Measurements from ENCODE around the gene DYNC1H1.
A peak's percentile ranks its signal among the peaks of the same experiment; 100 is the strongest.
"Not testable (repeated sequence)": the region's sequence is repeated elsewhere in the genome, so short reads cannot be mapped to it uniquely, and the experiment has no call there.

DYNC1H1 gene

GRCh38 chr14:102063808-102064429, 99.5 kb downstream of the DYNC1H1 start:
- no peak for DNase-seq (ENCODE audit: low read depth in 2 of 2)

- not testable (repeated sequence) for DNase-seq (ENCODE audit: low read depth in 2 of 2)
Measured at GRCh38 chr14:102064590-102064989, 100.2 kb downstream of the DYNC1H1 start.

DNA sequence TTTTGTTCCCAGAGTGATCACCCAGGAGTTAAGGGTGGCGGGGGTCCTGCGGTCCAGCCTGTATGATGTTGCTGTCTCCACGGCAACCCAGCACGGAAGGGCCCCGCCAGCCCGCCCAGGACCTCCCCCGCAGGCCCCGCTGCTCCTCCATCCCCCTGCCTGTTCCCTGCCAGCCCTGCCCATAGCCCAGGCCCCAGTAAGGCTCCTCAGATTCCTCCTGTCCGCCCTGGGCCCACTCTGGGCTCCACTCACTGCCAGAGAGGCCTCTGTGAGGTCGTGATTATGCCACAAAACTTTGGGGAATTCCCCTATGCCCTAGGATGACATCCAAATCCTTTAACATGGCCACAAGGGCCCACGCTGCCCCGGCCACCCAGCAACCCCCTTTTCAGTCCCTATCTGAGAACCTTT, 101.7 kb downstream of the DYNC1H1 start:
- DNase-seq (ENCODE audit: low read depth in 2 of 2), result no peak

- no peak for DNase-seq (ENCODE audit: low read depth in 2 of 2)
Measured at GRCh38 chr14:102071283-102071998, 107.1 kb downstream of the DYNC1H1 start.

DNA sequence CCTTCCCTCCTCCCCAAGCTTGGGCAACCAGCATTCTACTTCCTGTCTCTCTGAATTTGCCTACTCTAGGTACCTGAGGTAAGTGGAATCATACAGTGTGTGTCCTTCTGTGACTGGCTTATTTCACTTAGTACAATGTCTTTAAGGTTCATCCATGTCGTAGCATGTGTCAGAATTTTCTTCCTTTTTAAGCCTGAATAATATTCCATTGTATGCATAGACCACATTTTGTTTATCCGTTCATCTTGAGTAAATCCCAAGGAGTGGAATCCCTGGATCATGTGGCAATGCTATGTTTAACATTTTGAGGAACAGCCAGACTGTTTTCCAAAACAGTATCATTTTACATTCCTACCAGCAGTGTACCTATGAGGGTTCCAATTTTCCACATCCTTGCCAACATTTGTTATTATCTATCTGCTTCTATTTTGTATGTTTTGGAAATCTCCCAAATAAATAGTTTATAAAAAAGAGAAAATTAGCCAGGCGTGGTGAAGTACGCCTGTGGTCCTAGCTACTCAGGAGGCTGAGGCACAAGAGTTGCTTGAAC, 110.1 kb downstream of the DYNC1H1 start:
- no peak for DNase-seq (ENCODE audit: low read depth in 2 of 2)

DNA sequence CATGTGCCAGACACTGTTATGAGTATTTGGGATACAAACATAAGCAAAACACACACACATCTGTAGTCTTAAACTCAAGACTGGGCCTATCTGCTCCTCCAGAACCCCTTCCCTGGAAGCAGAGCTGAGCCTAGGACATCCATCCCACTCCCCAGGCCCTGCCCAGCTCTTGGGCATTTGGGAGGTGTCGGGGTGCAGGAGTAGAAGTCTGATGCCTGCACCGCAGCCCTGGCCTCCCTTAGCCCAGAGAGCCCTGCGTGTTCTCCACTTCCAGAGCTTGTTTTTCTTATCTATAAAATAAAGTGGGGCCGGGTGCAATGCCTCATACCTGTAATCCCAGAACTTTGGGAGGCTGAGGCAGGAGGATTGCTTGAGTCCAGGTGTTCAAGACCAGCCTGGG, 110.8 kb downstream of the DYNC1H1 start:
- no peak for DNase-seq (ENCODE audit: low read depth in 2 of 2)

DNA sequence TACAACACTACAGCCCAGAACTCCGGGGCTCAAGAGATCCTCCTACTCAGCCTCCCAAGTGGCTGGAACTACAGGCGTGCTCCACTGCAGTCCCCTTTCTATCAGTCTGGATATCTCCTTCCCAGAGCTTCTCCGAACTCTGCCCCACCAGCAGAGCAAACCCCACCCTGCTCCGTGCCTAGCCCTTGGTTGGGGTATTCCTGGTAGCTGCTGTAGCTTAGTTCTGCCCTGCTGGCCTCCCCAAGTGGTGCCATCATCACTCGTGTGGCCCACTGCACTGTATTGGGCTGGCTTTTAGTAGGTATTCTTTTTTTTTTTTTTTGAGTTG, 113.0 kb downstream of the DYNC1H1 start:
- DNase-seq (ENCODE audit: low read depth in 2 of 2), result no peak

DNA sequence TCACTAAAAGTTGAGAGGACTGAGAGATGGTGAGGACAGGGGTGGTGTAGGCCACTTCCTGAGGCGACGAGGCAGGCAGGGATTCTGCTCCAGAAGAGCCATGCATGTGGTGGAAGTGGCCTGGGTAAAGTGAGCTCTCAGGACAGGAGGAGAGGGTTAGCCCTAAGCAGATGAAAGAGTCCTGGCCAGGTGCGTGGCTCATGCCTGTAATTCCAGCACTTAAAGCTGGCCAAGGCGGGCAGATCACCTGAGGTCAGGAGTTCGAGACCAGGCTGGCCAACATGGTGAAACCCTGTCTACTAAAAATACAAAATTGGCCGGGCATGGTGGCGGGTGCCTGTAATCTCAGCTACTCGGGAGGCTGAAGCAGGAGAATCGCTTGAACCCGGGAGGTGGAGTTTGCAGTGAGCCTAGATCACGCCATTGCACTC, 114.0 kb downstream of the DYNC1H1 start:
- not testable (repeated sequence) for DNase-seq (ENCODE audit: low read depth in 2 of 2)

- no peak for DNase-seq (ENCODE audit: low read depth in 2 of 2)
Measured at GRCh38 chr14:102078831-102079699, 114.7 kb downstream of the DYNC1H1 start.

- no peak for DNase-seq (ENCODE audit: low read depth in 2 of 2)
Measured at GRCh38 chr14:102079700-102079979, 115.3 kb downstream of the DYNC1H1 start.

- DNase-seq (ENCODE audit: low read depth in 2 of 2), result no peak
Measured at GRCh38 chr14:102080183-102081080, 116.1 kb downstream of the DYNC1H1 start.

DNA sequence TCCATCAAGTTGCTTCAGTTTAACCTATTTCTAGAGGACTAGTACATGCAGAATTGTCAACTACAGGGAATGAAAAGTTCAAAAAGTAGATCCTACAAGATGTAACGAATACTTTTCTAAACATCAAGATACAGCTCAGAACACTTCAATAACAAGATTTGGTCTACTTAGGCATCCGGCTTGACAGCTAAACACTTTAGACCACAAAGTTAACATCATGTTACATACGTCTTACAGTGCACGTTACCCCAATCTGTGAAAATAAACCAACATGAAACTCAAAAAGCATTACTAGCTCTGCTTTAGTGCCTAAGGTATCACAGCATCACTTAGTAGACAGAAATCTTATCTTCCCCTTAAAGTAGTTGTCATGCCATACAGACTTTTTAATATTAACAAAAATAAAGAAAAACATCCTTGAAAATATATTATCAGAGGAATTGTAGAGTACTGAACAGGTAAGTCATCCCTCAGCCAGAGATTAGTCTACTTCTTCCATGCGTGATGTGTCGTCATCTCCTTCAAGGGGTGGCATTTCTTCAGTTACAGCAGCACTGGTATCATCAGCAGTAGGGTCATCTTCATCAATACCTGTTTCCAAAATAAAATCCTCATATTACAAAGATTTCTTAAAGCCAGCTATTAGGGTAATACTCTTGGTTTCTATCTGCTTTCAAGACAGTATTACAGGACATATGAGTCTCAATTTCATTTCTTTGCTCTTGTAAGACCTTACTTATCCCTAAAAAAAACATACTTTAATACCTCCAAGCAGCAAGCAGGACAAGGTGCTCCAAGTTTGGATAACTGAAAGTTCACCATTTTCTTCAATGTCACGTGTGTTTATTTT, 117.1 kb downstream of the DYNC1H1 start:
- no peak for DNase-seq (ENCODE audit: low read depth in 2 of 2)

GRCh38 chr14:102084522-102084921, 120.1 kb downstream of the DYNC1H1 start:
- DNase-seq (ENCODE audit: low read depth in 2 of 2), result not testable (repeated sequence)

GRCh38 chr14:102084931-102085330, 120.6 kb downstream of the DYNC1H1 start:
- DNase-seq (ENCODE audit: low read depth in 2 of 2), result no peak

- DNase-seq (ENCODE audit: low read depth in 2 of 2), result no peak
Measured at GRCh38 chr14:102085488-102085887, 121.1 kb downstream of the DYNC1H1 start.

DNA sequence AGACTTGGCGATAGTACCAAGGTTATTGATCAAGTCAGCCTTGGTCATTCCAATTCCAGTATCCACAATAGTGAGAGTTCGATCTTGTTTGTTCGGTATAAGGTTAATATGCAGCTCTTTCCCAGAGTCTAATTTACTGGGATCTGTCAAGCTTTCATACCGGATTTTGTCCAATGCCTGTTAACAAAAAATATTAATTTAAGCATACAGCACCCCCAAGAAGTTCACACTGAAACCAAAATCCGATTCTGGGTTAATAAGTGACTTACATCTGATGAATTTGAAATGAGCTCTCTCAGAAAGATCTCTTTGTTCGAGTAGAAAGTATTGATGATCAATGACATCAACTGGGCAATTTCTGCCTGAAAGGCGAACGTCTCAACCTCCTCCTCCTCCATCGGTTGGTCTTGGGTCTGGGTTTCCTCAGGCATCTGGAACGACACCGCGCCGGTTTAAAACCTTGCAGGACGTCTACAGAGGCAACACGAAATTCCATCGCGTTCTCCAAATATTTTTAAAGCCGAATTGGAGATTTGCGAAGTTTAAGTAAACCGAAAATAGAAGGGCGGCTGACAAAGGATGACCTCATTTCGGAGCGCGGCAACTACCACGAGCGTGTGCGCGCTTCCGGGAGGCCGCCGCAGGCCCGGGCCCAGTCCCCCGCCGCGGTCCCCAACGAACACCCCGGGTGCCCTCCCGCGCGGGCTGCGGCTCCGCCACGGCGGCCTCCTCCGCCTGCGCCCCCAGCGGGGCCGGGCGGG, 121.8 kb downstream of the DYNC1H1 start:
- DNase-seq (ENCODE audit: low read depth in 2 of 2), result peak in 1 of 2 donors; percentile 24

DNA sequence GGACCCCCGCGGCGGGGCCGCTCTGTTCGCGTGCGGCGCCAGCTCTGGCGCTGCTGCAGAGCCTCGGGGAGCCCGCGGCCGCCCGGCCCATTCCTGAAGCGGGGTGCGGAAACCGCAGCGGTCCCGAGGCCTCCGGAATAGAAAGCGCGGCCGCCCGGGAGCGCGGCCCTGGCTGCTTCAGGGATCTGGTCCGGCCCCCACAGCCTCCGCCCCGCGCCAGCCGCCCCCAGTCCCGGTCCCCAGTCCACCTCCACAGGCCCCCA, 122.3 kb downstream of the DYNC1H1 start:
- no peak for DNase-seq (ENCODE audit: low read depth in 2 of 2)

- peak; percentile 95 to 97 for DNase-seq (ENCODE audit: low read depth in 2 of 2)
Measured at GRCh38 chr14:102086972-102087761, 122.8 kb downstream of the DYNC1H1 start, which contains the start of gene HSP90AA1. HSP90AA1 (minus strand) TSS chr14:102087044; CDS start chr14:102086378, 666 bp downstream.

DNA sequence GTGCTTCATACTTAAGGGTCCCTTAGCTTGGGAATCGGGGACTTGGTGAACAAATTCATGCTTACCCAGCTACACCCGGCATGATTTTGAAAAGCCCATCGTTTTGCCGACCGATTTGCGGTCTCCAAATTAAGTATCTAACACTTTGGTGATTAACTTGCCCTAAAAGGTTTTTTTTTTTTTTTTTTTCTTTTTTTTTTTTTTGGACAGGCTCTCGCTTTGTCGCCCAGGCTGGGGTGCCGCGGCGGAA, 123.3 kb downstream of the DYNC1H1 start:
- DNase-seq (ENCODE audit: low read depth in 2 of 2), result no peak
